Sigmoid colon (tissue), 7 donors: ENCODE measurements around the gene RRP36. TPM values are rescaled to one million over a fixed set of nuclear protein-coding genes. Genes with fewer than 3 reads are reported as not detected.

Experiments used
- DNase-seq: peaks from one replicate; pipeline ENCODE4 v3.0.0-alpha.2; 2019
- H3K27ac ChIP-seq, 4 donors: fragments of 200-600 bp; sonication (generic); one replicate each; pipeline ENCODE4 v1.5.1; 2016 to 2019; ENCODE audit warnings: mild to moderate bottlenecking in 1 of 4
- H3K27me3 ChIP-seq, 3 donors: fragments of 200-600 bp; sonication (generic); one replicate each; pipeline ENCODE4 v1.5.1; 2019; ENCODE audit warnings: mild to moderate bottlenecking in 1 of 3
- H3K36me3 ChIP-seq, 4 donors: fragments of 200-600 bp; sonication (generic); one replicate each; pipeline ENCODE4 v1.5.1; 2016 to 2019
- H3K4me1 ChIP-seq, 4 donors: fragments of 200-600 bp; sonication (generic); one replicate each; pipeline ENCODE4 v1.5.1; 2017 to 2019
- H3K4me3 ChIP-seq, 4 donors: fragments of 200-600 bp; sonication (generic); one replicate each; pipeline ENCODE4 v1.5.1; 2017 to 2019; ENCODE audit warnings: mild to moderate bottlenecking in 2 of 4, moderate library complexity in 1 of 4
- H3K9me3 ChIP-seq, 4 donors: fragments of 200-600 bp in 3 of 4; sonication (generic) in 3 of 4; one replicate each; pipeline versions ENCODE4 v1.5.1 to v1.6.1; 2013 to 2019
- CTCF ChIP-seq, 4 experiments: fragments of 450-650 bp in 3 of 4; fragments of 200-600 bp in 1 of 4; IDR thresholded peaks; one replicate each; pipeline ENCODE4 v1.5.1; 2016 to 2019; ENCODE audit warnings: antibody characterized with exemption in 4 of 4, mild to moderate bottlenecking in 3 of 4, moderate library complexity in 2 of 4
- EP300 ChIP-seq, 4 donors: sonication (generic); formaldehyde crosslinking; IDR thresholded peaks; one replicate each; pipeline ENCODE4 v1.6.1; 2017; ENCODE audit warnings: antibody characterized with exemption in 4 of 4
- POLR2A ChIP-seq, 2 donors: fragments of 450-650 bp; IDR thresholded peaks; one replicate each; pipeline ENCODE4 v1.6.1; 2016; ENCODE audit warnings: antibody characterized with exemption in 2 of 2, mild to moderate bottlenecking in 2 of 2, moderate library complexity in 2 of 2
- POLR2AphosphoS5 ChIP-seq, 4 donors: sonication (generic); formaldehyde crosslinking; IDR thresholded peaks; one replicate each; pipeline ENCODE4 v1.6.1; 2017; ENCODE audit warnings: antibody characterized with exemption in 4 of 4
- WGBS, 2 donors: extraction: QIAGEN DNeasy Blood & Tissue Kit; methylation state at CpG; one replicate each; pipeline ENCODE4 v1.1.7; 2013; 5-methylcytosine and 5-hydroxymethylcytosine counted together
- intact Hi-C: fragments of 100-400 bp; cut with DNase I; formaldehyde crosslinking; loops from one replicate; pipeline ENCODE4 v1.15.1; 2023
- polyA plus RNA-seq, 3 donors: library from polyadenylated mRNA; stranded (reverse); fragments of 200-250 nt; gene quantifications; one replicate each; pipeline ENCODE4 v1.2.3, GENCODE V29; 2013
- total RNA-seq, 4 donors: library from RNA; depleted of rRNA; stranded (reverse); fragments of >200 nt; gene quantifications; one replicate each; pipeline ENCODE4 v1.1.0, GENCODE V29; 2016
- donor health status: healthy with polysubstance abuse.
- donor health status: Bipolar disorder and iron deficiency.
- donor health status: healthy.

RRP36 gene
- total and polyA plus RNA-seq, 7 donors: 24.6 to 50.8 (median 42.7) TPM

GRCh38 chr6:43058531-43058930, 37.1 kb downstream of the RRP36 start:
- intact Hi-C loops: loop anchor here (2.0 to 5.0 kb wide), 2 partner anchors 44 to 114 kb away; partner anchors contain the start of genes KLHDC3 and SRF
- DNase-seq: no peak
- Histone ChIP-seq H3K36me3 (peaks cover 8 to 45% (median 12%) of the 10 kb centered on the region in 4 donors), H3K27ac (peak overlapping the region; percentile 84 to 93 (median 90)), H3K9me3 (no peaks in the 10 kb centered on the region), H3K4me1 (peaks cover 0 to 41% (median 27%) of the 10 kb centered on the region in 4 donors), H3K4me3 (peak overlapping the region; percentile 74 to 97 (median 87)), H3K27me3 (no peaks in the 10 kb centered on the region)
- no peak for TF ChIP-seq EP300 (IDR thresholded peaks at IDR 0.05)
- no peak for TF ChIP-seq POLR2AphosphoS5 (IDR thresholded peaks at IDR 0.05)
- TF ChIP-seq CTCF (IDR thresholded peaks at IDR 0.05): no peak
- no peak for TF ChIP-seq POLR2A (IDR thresholded peaks at IDR 0.05)
- 52 to 75% methylated on average over 1 of the region's 1 CpG for WGBS, 2 donors

- intact Hi-C loops: loop anchor here (1.0 to 5.0 kb wide), 3 partner anchors 34 to 113 kb away; partner anchors contain the start of genes KLHDC3 and SRF
- DNase-seq: peak; percentile 99
- Histone ChIP-seq H3K27me3 (no peaks in the 10 kb centered on the region), H3K9me3 (no peaks in the 10 kb centered on the region), H3K27ac (peak within 1 kb of the TSS; percentile 84 to 93 (median 90)), H3K4me3 (peak within 1 kb of the TSS; percentile 74 to 97 (median 87)), H3K4me1 (peaks cover 0 to 36% (median 23%) of the 10 kb centered on the region in 4 donors), H3K36me3 (peaks cover 8 to 52% (median 12%) of the 10 kb centered on the region in 4 donors)
- 0% methylated on average over 64 of the region's 64 CpGs for WGBS, 2 donors
- TF ChIP-seq CTCF (IDR thresholded peaks at IDR 0.05) (no peak), POLR2AphosphoS5 (IDR thresholded peaks at IDR 0.05) (peak; percentile 91 to 96 (median 94)), EP300 (IDR thresholded peaks at IDR 0.05) (peak in 1 of 4 donors; percentile 61), POLR2A (IDR thresholded peaks at IDR 0.05) (peak; percentile 83 to 87)
These were observed 38.0 kb downstream of the RRP36 start, which contains the start of the genes KLC4 and MRPL2 for GRCh38 chr6:43059168-43060033. TSS of gene KLC4 (plus strand) at chr6:43059631. CDS start at chr6:43061336, 1,705 bp downstream. TSS of gene MRPL2 (minus strand) at chr6:43059434. CDS start at chr6:43059381, 53 bp downstream.

GRCh38 chr6:43060034-43060754, 38.8 kb downstream of the RRP36 start:
- 4 to 14% methylated on average over 15 of the region's 15 CpGs for WGBS, 2 donors
- Histone ChIP-seq H3K9me3 (no peaks in the 10 kb centered on the region), H3K4me1 (peaks cover 0 to 34% (median 21%) of the 10 kb centered on the region in 4 donors), H3K27me3 (no peaks in the 10 kb centered on the region), H3K4me3 (peak overlapping the region; percentile 74 to 97 (median 87)), H3K36me3 (peaks cover 8 to 52% (median 12%) of the 10 kb centered on the region in 4 donors), H3K27ac (peak overlapping the region; percentile 84 to 93 (median 90))
- DNase-seq: no peak
- no peak for TF ChIP-seq CTCF (IDR thresholded peaks at IDR 0.05)
- no peak for TF ChIP-seq POLR2AphosphoS5 (IDR thresholded peaks at IDR 0.05)
- TF ChIP-seq POLR2A (IDR thresholded peaks at IDR 0.05): peak in 1 of 2 donors; percentile 55
- TF ChIP-seq EP300 (IDR thresholded peaks at IDR 0.05): no peak
- intact Hi-C loops: no loop called here

GRCh38 chr6:43060755-43061633, 39.6 kb downstream of the RRP36 start:
- Histone ChIP-seq H3K4me1 (peaks cover 0 to 34% (median 21%) of the 10 kb centered on the region in 4 donors), H3K27me3 (no peaks in the 10 kb centered on the region), H3K27ac (peak overlapping the region in 2 of 4 donors; percentile 90 to 93), H3K4me3 (peak overlapping the region in 3 of 4 donors; percentile 81 to 97 (median 93)), H3K9me3 (no peaks in the 10 kb centered on the region), H3K36me3 (peaks cover 8 to 52% (median 16%) of the 10 kb centered on the region in 4 donors)
- TF ChIP-seq POLR2AphosphoS5 (IDR thresholded peaks at IDR 0.05): no peak
- no peak for TF ChIP-seq EP300 (IDR thresholded peaks at IDR 0.05)
- no peak for TF ChIP-seq CTCF (IDR thresholded peaks at IDR 0.05)
- TF ChIP-seq POLR2A (IDR thresholded peaks at IDR 0.05): no peak
- intact Hi-C loops: no loop called here
- DNase-seq: no peak
- WGBS, 2 donors: 24 to 75% methylated on average over 12 of the region's 12 CpGs
